ENCODE measurements around the gene CERT1. TPM values are rescaled to one million over a fixed set of nuclear protein-coding genes. Genes with fewer than 3 reads are reported as not detected.
A peak's percentile ranks its signal among the peaks of the same experiment; 100 is the strongest.
"Not testable (repeated sequence)": the region's sequence is repeated elsewhere in the genome, so short reads cannot be mapped to it uniquely, and the experiment has no call there.

CERT1 gene
- total RNA-seq, 1 experiment from 2014 or later, result 50.2 TPM

GRCh38 chr5:75335486-75335885 lies 175.9 kb downstream of the CERT1 start:
- Histone ChIP-seq H4K91ac (ENCODE audit: insufficient read length, low read depth, low read length) (no peak overlapping the region), H4K20me1 (ENCODE audit: control insufficient read depth, insufficient read depth, insufficient read length) (no peaks in the 10 kb centered on the region), H3T11ph (ENCODE audit: low read length) (no peak overlapping the region), H3K18ac (ENCODE audit: insufficient read length, low read depth, low read length) (no peak overlapping the region), H3K23ac (ENCODE audit: insufficient read length, low read depth, low read length) (no peak overlapping the region), H2BK5ac (ENCODE audit: insufficient read length, low read length) (no peak overlapping the region), H4K8ac (replicated peaks; ENCODE audit: insufficient read length, low read depth, low read length) (no peak overlapping the region), H2BK15ac (ENCODE audit: low read depth, low read length) (no peak overlapping the region), H3K4me1 (ENCODE audit: insufficient read depth, low read length) (no peaks in the 10 kb centered on the region; the same call in 1 of the 2 replicates), H3K4ac (ENCODE audit: low read depth, low read length) (no peak overlapping the region), H3K23me2 (ENCODE audit: insufficient read length, low read depth, low read length, poor library complexity, severe bottlenecking) (peaks cover 3% of the 10 kb centered on the region), H3K14ac (ENCODE audit: insufficient read depth, low read length) (no peak overlapping the region), H3K79me2 (ENCODE audit: insufficient read depth, low read length) (peaks cover 30% of the 10 kb centered on the region), H3K9ac (ENCODE audit: extremely low read depth, insufficient read length, low read length) (no peak overlapping the region), H2AFZ (ENCODE audit: low read length) (no peak overlapping the region), H3K56ac (ENCODE audit: insufficient read length, low read depth, low read length) (no peak overlapping the region), H4K5ac (ENCODE audit: insufficient read length, low read depth, low read length) (no peak overlapping the region), H3K79me1 (ENCODE audit: insufficient read depth, low read depth, low read length, poor library complexity, severe bottlenecking) (no peaks in the 10 kb centered on the region), H3K9me3 (ENCODE audit: control insufficient read depth, low read depth, low read length) (no peaks in the 10 kb centered on the region), H2BK20ac (ENCODE audit: low read depth, low read length, poor library complexity, severe bottlenecking) (no peak overlapping the region), H2BK120ac (ENCODE audit: low read depth, low read length, poor library complexity, severe bottlenecking) (no peak overlapping the region), H3K27ac (ENCODE audit: insufficient read length, low read depth, low read length) (no peak overlapping the region), H3K27me3 (ENCODE audit: insufficient read depth, low read length) (no peaks in the 10 kb centered on the region), H2BK12ac (ENCODE audit: insufficient read length, low read depth, low read length) (no peak overlapping the region), H2AK5ac (ENCODE audit: insufficient read length, low read length) (no peak overlapping the region), H3K4me2 (ENCODE audit: insufficient read depth, insufficient read length, low read length) (no peak overlapping the region)
- H3K4me1 Mint-ChIP-seq, result peaks cover 15 to 23% of the 10 kb centered on the region in 2 experiments
- H3K27ac Mint-ChIP-seq, result peak overlapping the region in 1 of 3 experiments; percentile 18; a peak in 1 of 7 replicates
- H3K9me3 Mint-ChIP-seq, result peaks cover 0 to 9% of the 10 kb centered on the region in 2 experiments; a peak in 2 of 5 replicates
- TF ChIP-seq CTCF (conservative IDR thresholded peaks at IDR 0.05), result no peak
- H3K36me3 Mint-ChIP-seq (ENCODE audit: insufficient read depth in 1 of 3, low read depth in 3 of 3), result peaks cover 6 to 14% (median 11%) of the 10 kb centered on the region in 3 experiments
- no CpG with 5 or more reads among the region's 2 CpGs for WGBS (ENCODE audit: extremely low coverage, insufficient read length, low lambda C conversion rate)
- no peak overlapping the region for H3K4me3 Mint-ChIP-seq
- DNase-seq, result no peak
- no peaks in the 10 kb centered on the region for H3K27me3 Mint-ChIP-seq (ENCODE audit: low read depth)

- H2BK120ac ChIP-seq (ENCODE audit: low read depth, low read length, poor library complexity, severe bottlenecking); H2BK12ac ChIP-seq (ENCODE audit: insufficient read length, low read depth, low read length); H3K18ac ChIP-seq (ENCODE audit: insufficient read length, low read depth, low read length); H3K23ac ChIP-seq (ENCODE audit: insufficient read length, low read depth, low read length); H3K23me2 ChIP-seq (ENCODE audit: insufficient read length, low read depth, low read length, poor library complexity, severe bottlenecking); H4K20me1 ChIP-seq (ENCODE audit: control insufficient read depth, insufficient read depth, insufficient read length); H3K9ac ChIP-seq (ENCODE audit: extremely low read depth, insufficient read length, low read length); H3T11ph ChIP-seq (ENCODE audit: low read length); H3K4ac ChIP-seq (ENCODE audit: low read depth, low read length); H3K4me1 ChIP-seq (ENCODE audit: insufficient read depth, low read length); H3K27me3 ChIP-seq (ENCODE audit: insufficient read depth, low read length); DNase-seq; H3K9me3 ChIP-seq (ENCODE audit: control insufficient read depth, low read depth, low read length); H2BK20ac ChIP-seq (ENCODE audit: low read depth, low read length, poor library complexity, severe bottlenecking); H3K56ac ChIP-seq (ENCODE audit: insufficient read length, low read depth, low read length); H4K8ac ChIP-seq (replicated peaks; ENCODE audit: insufficient read length, low read depth, low read length); H2BK5ac ChIP-seq (ENCODE audit: insufficient read length, low read length); H3K79me1 ChIP-seq (ENCODE audit: insufficient read depth, low read depth, low read length, poor library complexity, severe bottlenecking); H4K91ac ChIP-seq (ENCODE audit: insufficient read length, low read depth, low read length); H3K14ac ChIP-seq (ENCODE audit: insufficient read depth, low read length); H3K9me3 Mint-ChIP-seq; H4K5ac ChIP-seq (ENCODE audit: insufficient read length, low read depth, low read length); H3K4me3 Mint-ChIP-seq; H2AFZ ChIP-seq (ENCODE audit: low read length); H2AK5ac ChIP-seq (ENCODE audit: insufficient read length, low read length); H3K4me2 ChIP-seq (ENCODE audit: insufficient read depth, insufficient read length, low read length); H3K27me3 Mint-ChIP-seq (ENCODE audit: low read depth); H3K27ac ChIP-seq (ENCODE audit: insufficient read length, low read depth, low read length); H2BK15ac ChIP-seq (ENCODE audit: low read depth, low read length): not testable (repeated sequence)
- WGBS (ENCODE audit: extremely low coverage, insufficient read length, low lambda C conversion rate), result no CpG with 5 or more reads among the region's 10 CpGs
- H3K36me3 Mint-ChIP-seq (ENCODE audit: insufficient read depth in 1 of 3, low read depth in 3 of 3), result peaks cover 5 to 11% (median 9%) of the 10 kb centered on the region in 3 experiments; a peak in 6 of 7 replicates
- peak overlapping the region in 2 of 3 experiments; percentile 14 to 21; a peak in 1 of 7 replicates for H3K27ac Mint-ChIP-seq
- peaks cover 8 to 12% of the 10 kb centered on the region in 2 experiments for H3K4me1 Mint-ChIP-seq
- peaks cover 19% of the 10 kb centered on the region for H3K79me2 ChIP-seq (ENCODE audit: insufficient read depth, low read length)
These were observed 177.0 kb downstream of the CERT1 start for GRCh38 chr5:75334413-75334812.

Measured in H9 (cell line).